HG02970 (cell line): Measurements from ENCODE around the gene FAM161B.

Experiments used
- ATAC-seq: cut with Tn5 transposase; IDR thresholded peaks from one replicate; pipeline ENCODE4 v1.9.1; 2021; ENCODE audit warnings: mild to moderate bottlenecking, moderate library complexity, moderate number of reproducible peaks; ENCODE audit not compliant: unreplicated experiment, low FRiP score

The FAM161B gene

GRCh38 chr14:73884438-73885190, 65.3 kb downstream of the FAM161B start:
- no peak for ATAC-seq
